Testis (tissue), 3 donors: ENCODE results near the gene COL13A1. TPM values are rescaled to one million over a fixed set of nuclear protein-coding genes. Genes with fewer than 3 reads are reported as not detected.

ENCODE experiments used
- DNase-seq: peaks from one replicate; pipeline ENCODE4 v3.0.0-alpha.2; 2019
- H3K27ac ChIP-seq, 2 donors: fragments of 200-600 bp; sonication (generic); one replicate each; pipeline ENCODE4 v1.5.1; 2019
- H3K27me3 ChIP-seq: fragments of 200-600 bp; sonication (generic); one replicate; pipeline ENCODE4 v1.5.1; 2019
- H3K36me3 ChIP-seq: fragments of 200-600 bp; sonication (generic); one replicate; pipeline ENCODE4 v1.5.1; 2017; ENCODE audit warnings: low read depth; ENCODE audit errors: missing control alignments
- H3K4me1 ChIP-seq: fragments of 200-600 bp; sonication (generic); one replicate; pipeline ENCODE4 v1.5.1; 2019
- H3K4me3 ChIP-seq, 2 donors: fragments of 200-600 bp; sonication (generic); one replicate each; pipeline ENCODE4 v1.5.1; 2017 to 2019
- H3K9me3 ChIP-seq: fragments of 200-600 bp; sonication (generic); one replicate; pipeline ENCODE4 v1.5.1; 2017
- POLR2A ChIP-seq: fragments of 450-650 bp; IDR thresholded peaks from one replicate; pipeline ENCODE4 v1.6.1; 2017; ENCODE audit warnings: antibody characterized with exemption, mild to moderate bottlenecking, moderate library complexity
- WGBS, 2 donors: methylation state at CpG; one replicate each; pipeline ENCODE4 v1.1.5; 2018; 5-methylcytosine and 5-hydroxymethylcytosine counted together
- intact Hi-C: fragments of 100-400 bp; cut with DNase I; formaldehyde crosslinking; loops from one replicate; pipeline ENCODE4 v1.15.1; 2023; ENCODE audit warnings: low total_unique reads
- polyA plus RNA-seq: library from polyadenylated mRNA; stranded (reverse); fragments of 350-450 nt; fragmentation: Illumina TruSeq; extraction: RNeasy Lipid Tissue Mini Kit (QIAGEN cat#74804); gene quantifications from one replicate; pipeline ENCODE4 v1.2.3, GENCODE V29; 2014; ENCODE audit warnings: low read depth, low replicate concordance; ENCODE audit not compliant: insufficient read depth
- total RNA-seq, 2 donors: library from RNA; depleted of rRNA; stranded (reverse); fragments of >200 nt; gene quantifications; one replicate each; pipeline ENCODE4 v1.2.3, GENCODE V29; 2016
- TF ChIP-seq, protein P1 (sequence below), 3 experiments: fragments of 450-650 bp in 2 of 3; fragments of 200-600 bp in 1 of 3; sonication (generic) in 1 of 3; IDR thresholded peaks; one replicate each; pipeline ENCODE4 v1.5.1; 2016 to 2019; ENCODE audit warnings: antibody characterized with exemption in 3 of 3, mild to moderate bottlenecking in 2 of 3, moderate library complexity in 1 of 3

COL13A1 gene
- total and polyA plus RNA-seq, 3 donors from 2014 or later, result 0.94 to 2.5 (median 1.5) TPM

DNA sequence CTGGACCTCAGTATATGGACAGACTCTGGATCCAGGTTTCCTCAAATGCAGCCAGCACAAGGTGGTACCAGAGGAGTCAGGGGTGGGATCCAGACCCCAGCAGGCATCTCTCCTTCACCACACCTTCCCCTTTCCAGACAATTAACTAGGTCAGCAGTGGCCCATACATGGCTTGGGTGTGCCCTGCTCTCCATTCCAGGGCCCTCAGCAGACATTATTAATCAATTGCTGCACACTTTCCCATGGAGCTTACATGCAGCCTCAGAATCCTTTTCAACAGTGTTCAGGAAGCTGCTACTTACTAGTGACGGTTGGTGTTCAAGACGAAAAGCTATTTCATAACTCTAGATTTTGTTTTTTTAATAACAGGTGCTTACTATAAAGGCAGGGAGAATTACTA, 6.0 kb downstream of the COL13A1 start:
- DNase-seq, result no peak
- H3K27me3 ChIP-seq, result no peaks in the 10 kb centered on the region
- no peaks in the 10 kb centered on the region for H3K36me3 ChIP-seq
- no peaks in the 10 kb centered on the region for H3K9me3 ChIP-seq
- intact Hi-C loops, result no loop called here
- H3K4me3 ChIP-seq, result no peak overlapping the region
- peaks cover 2% of the 10 kb centered on the region for H3K4me1 ChIP-seq
- H3K27ac ChIP-seq, result no peak overlapping the region
- TF ChIP-seq, protein P1, sequence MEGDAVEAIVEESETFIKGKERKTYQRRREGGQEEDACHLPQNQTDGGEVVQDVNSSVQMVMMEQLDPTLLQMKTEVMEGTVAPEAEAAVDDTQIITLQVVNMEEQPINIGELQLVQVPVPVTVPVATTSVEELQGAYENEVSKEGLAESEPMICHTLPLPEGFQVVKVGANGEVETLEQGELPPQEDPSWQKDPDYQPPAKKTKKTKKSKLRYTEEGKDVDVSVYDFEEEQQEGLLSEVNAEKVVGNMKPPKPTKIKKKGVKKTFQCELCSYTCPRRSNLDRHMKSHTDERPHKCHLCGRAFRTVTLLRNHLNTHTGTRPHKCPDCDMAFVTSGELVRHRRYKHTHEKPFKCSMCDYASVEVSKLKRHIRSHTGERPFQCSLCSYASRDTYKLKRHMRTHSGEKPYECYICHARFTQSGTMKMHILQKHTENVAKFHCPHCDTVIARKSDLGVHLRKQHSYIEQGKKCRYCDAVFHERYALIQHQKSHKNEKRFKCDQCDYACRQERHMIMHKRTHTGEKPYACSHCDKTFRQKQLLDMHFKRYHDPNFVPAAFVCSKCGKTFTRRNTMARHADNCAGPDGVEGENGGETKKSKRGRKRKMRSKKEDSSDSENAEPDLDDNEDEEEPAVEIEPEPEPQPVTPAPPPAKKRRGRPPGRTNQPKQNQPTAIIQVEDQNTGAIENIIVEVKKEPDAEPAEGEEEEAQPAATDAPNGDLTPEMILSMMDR (IDR thresholded peaks at IDR 0.05), result no peak
- no peak for TF ChIP-seq POLR2A
- 71 to 91% methylated on average over 2 of the region's 2 CpGs for WGBS, 2 donors

DNA sequence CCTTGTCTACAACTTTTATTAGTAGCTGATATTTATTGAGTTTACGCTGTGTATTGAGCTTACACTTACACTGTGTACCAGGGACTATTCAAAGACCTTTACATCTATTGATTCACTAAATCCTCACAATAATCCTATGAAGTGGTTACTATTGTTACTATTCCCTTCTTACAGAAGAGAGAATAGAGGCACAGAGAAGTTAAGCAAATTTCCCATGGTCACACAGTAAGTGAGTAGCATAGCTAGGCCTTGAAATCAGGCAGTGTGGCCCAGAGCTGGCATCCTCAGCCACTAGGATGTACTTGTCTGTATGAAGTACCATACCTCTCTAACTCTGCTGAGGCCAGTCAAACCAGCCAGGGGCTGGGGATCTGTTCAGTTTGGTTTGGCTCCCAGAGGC, 7.6 kb downstream of the COL13A1 start:
- H3K27ac ChIP-seq, result no peak overlapping the region
- intact Hi-C loops, result no loop called here
- 98 to 100% methylated on average over 1 of the region's 1 CpG for WGBS, 2 donors
- H3K4me1 ChIP-seq, result no peaks in the 10 kb centered on the region
- H3K9me3 ChIP-seq, result no peaks in the 10 kb centered on the region
- DNase-seq, result no peak
- no peaks in the 10 kb centered on the region for H3K27me3 ChIP-seq
- TF ChIP-seq, protein P1 (IDR thresholded peaks at IDR 0.05), result no peak
- TF ChIP-seq POLR2A, result no peak
- no peaks in the 10 kb centered on the region for H3K36me3 ChIP-seq
- no peak overlapping the region for H3K4me3 ChIP-seq

DNA sequence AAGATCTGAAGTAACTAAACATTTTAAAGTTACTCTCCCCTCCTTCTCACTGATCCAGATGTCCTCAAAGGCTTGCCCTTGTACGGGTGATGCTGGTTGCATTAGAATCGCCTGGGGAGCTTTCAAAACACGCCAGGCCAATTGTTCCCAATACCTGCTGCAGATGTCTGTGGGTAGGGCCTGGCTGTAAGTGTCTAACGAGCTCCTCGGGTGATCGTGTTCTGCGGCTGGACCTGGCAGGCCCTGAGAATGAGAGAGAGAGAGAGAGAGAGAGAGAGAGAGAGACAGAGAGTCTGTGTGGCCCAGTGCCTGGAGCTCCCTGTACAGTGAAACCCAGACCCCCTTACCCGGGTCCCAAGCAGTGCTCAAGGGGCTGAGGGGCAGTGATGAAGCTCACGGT, 8.4 kb downstream of the COL13A1 start:
- H3K27ac ChIP-seq, result no peak overlapping the region
- TF ChIP-seq POLR2A, result no peak
- TF ChIP-seq, protein P1 (IDR thresholded peaks at IDR 0.05), result no peak
- no peaks in the 10 kb centered on the region for H3K27me3 ChIP-seq
- DNase-seq, result no peak
- intact Hi-C loops, result no loop called here
- no peaks in the 10 kb centered on the region for H3K36me3 ChIP-seq
- H3K9me3 ChIP-seq, result no peaks in the 10 kb centered on the region
- no peak overlapping the region for H3K4me3 ChIP-seq
- no peaks in the 10 kb centered on the region for H3K4me1 ChIP-seq
- 60 to 66% methylated on average over 9 of the region's 9 CpGs for WGBS, 2 donors

GRCh38 chr10:69810675-69811397, 9.1 kb downstream of the COL13A1 start:
- Histone ChIP-seq H3K9me3 (no peaks in the 10 kb centered on the region), H3K4me3 (no peak overlapping the region), H3K27me3 (no peaks in the 10 kb centered on the region), H3K4me1 (no peaks in the 10 kb centered on the region), H3K36me3 (no peaks in the 10 kb centered on the region), H3K27ac (no peak overlapping the region)
- 88 to 95% methylated on average over 8 to 12 of the region's 12 CpGs for WGBS, 2 donors
- no peak for DNase-seq
- intact Hi-C loops, result no loop called here
- no peak for TF ChIP-seq POLR2A
- TF ChIP-seq, protein P1 (IDR thresholded peaks at IDR 0.05), result no peak

GRCh38 chr10:69813632-69814031, 11.9 kb downstream of the COL13A1 start:
- no peak for TF ChIP-seq POLR2A
- TF ChIP-seq, protein P1 (IDR thresholded peaks at IDR 0.05), result no peak
- 78 to 89% methylated on average over 4 of the region's 4 CpGs for WGBS, 2 donors
- no peaks in the 10 kb centered on the region for H3K4me1 ChIP-seq
- H3K4me3 ChIP-seq, result no peak overlapping the region
- intact Hi-C loops, result no loop called here
- H3K27ac ChIP-seq, result no peak overlapping the region
- H3K36me3 ChIP-seq, result no peaks in the 10 kb centered on the region
- no peak for DNase-seq
- no peaks in the 10 kb centered on the region for H3K9me3 ChIP-seq
- no peaks in the 10 kb centered on the region for H3K27me3 ChIP-seq
